CD4-positive, alpha-beta T cell treated with Interferon alpha-2 for 1 hour (primary cell): ENCODE data around the gene OXLD1.
A peak's percentile ranks its signal among the peaks of the same experiment; 100 is the strongest.

Experiments
- DNase-seq, 2 donors: peaks; one replicate each; pipeline ENCODE4 v3.0.0-alpha.2; 2020 to 2022

OXLD1 gene

GRCh38 chr17:81682565-81683207 is 16.3 kb upstream of the OXLD1 start:
- no peak for DNase-seq

- no peak for DNase-seq
These were observed 15.3 kb upstream of the OXLD1 start for GRCh38 chr17:81681672-81682071.

GRCh38 chr17:81680150-81680549 is 13.7 kb upstream of the OXLD1 start:
- no peak for DNase-seq

GRCh38 chr17:81676906-81677305 is 10.5 kb upstream of the OXLD1 start:
- DNase-seq, result no peak

GRCh38 chr17:81675515-81676221 is 9.3 kb upstream of the OXLD1 start:
- peak; percentile 14 to 45 for DNase-seq

- no peak for DNase-seq
These were observed 7.3 kb upstream of the OXLD1 start for GRCh38 chr17:81673561-81674258.

GRCh38 chr17:81672954-81673353 is 6.5 kb upstream of the OXLD1 start:
- DNase-seq, result no peak

GRCh38 chr17:81672504-81672903 is 6.1 kb upstream of the OXLD1 start:
- DNase-seq, result no peak

GRCh38 chr17:81667754-81668153 is 1.3 kb upstream of the OXLD1 start:
- DNase-seq, result no peak

GRCh38 chr17:81666092-81666341 is 388 bp downstream of the OXLD1 start:
- DNase-seq, result no peak

GRCh38 chr17:81665205-81666091 is 957 bp downstream of the OXLD1 start:
- DNase-seq, result peak in 1 of 2 donors; percentile 45

- DNase-seq, result no peak
These were observed 2.3 kb downstream of the OXLD1 start for GRCh38 chr17:81664051-81664470.

GRCh38 chr17:81662002-81662401 is 4.4 kb downstream of the OXLD1 start:
- no peak for DNase-seq

- DNase-seq, result no peak
These were observed 6.0 kb downstream of the OXLD1 start for GRCh38 chr17:81660441-81660840.

- no peak for DNase-seq
These were observed 7.4 kb downstream of the OXLD1 start for GRCh38 chr17:81659038-81659437.

- no peak for DNase-seq
These were observed 9.6 kb downstream of the OXLD1 start for GRCh38 chr17:81656835-81657234.

GRCh38 chr17:81656118-81656743 is 10.2 kb downstream of the OXLD1 start, which contains the start of gene PDE6G:
Gene PDE6G (minus strand): TSS chr17:81656542. CDS start chr17:81653305, 3,237 bp downstream.
- no peak for DNase-seq

GRCh38 chr17:81655378-81656117 is 10.9 kb downstream of the OXLD1 start:
- DNase-seq, result no peak

- no peak for DNase-seq
These were observed 13.3 kb downstream of the OXLD1 start for GRCh38 chr17:81652906-81653771.

GRCh38 chr17:81651692-81652091 is 14.7 kb downstream of the OXLD1 start:
- DNase-seq, result no peak

GRCh38 chr17:81650951-81651350 is 15.5 kb downstream of the OXLD1 start:
- no peak for DNase-seq
